Globus pallidus (tissue), 1 donor: ENCODE results near the gene MUC7.
"Not testable (repeated sequence)": the region's sequence is repeated elsewhere in the genome, so short reads cannot be mapped to it uniquely, and the experiment has no call there.

Source experiments
- DNase-seq: peaks from one replicate; pipeline ENCODE4 v3.0.0-alpha.2; 2015; ENCODE audit warnings: low spot score

Gene MUC7

GRCh38 chr4:70471897-70472296 lies at the start of gene MUC7:
Gene MUC7, plus strand, starts transcription at chr4:70472197. Its CDS starts 1,825 bp downstream, at chr4:70474022.
- no peak for DNase-seq

GRCh38 chr4:70425306-70425705 lies 46.7 kb upstream of the MUC7 start:
- no peak for DNase-seq

GRCh38 chr4:70426789-70427188 lies 45.2 kb upstream of the MUC7 start:
- no peak for DNase-seq

- DNase-seq = no peak
Observed at GRCh38 chr4:70437197-70437596, 34.8 kb upstream of the MUC7 start.

GRCh38 chr4:70442474-70442873 lies 29.5 kb upstream of the MUC7 start:
- no peak for DNase-seq

GRCh38 chr4:70443329-70443728 lies 28.7 kb upstream of the MUC7 start:
- no peak for DNase-seq

- DNase-seq = no peak
Observed at GRCh38 chr4:70449220-70449619, 22.8 kb upstream of the MUC7 start.

GRCh38 chr4:70452946-70453345 lies 19.1 kb upstream of the MUC7 start:
- DNase-seq = no peak

- DNase-seq = no peak
Observed at GRCh38 chr4:70463335-70463734, 8.7 kb upstream of the MUC7 start.

GRCh38 chr4:70473679-70474078 lies 1.7 kb downstream of the MUC7 start:
- DNase-seq = no peak

GRCh38 chr4:70488748-70489147 lies 16.8 kb downstream of the MUC7 start:
- no peak for DNase-seq

GRCh38 chr4:70496231-70496630 lies 24.2 kb downstream of the MUC7 start:
- DNase-seq = peak; percentile 55

- not testable (repeated sequence) for DNase-seq
Observed at GRCh38 chr4:70501838-70502237, 29.8 kb downstream of the MUC7 start.

- DNase-seq = no peak
Observed at GRCh38 chr4:70504733-70505132, 32.7 kb downstream of the MUC7 start.

- DNase-seq = peak; percentile 46
Observed at GRCh38 chr4:70505151-70505748, 33.3 kb downstream of the MUC7 start.

GRCh38 chr4:70508801-70509200 lies 36.8 kb downstream of the MUC7 start:
- DNase-seq = no peak

GRCh38 chr4:70511365-70511764 lies 39.4 kb downstream of the MUC7 start:
- no peak for DNase-seq

- no peak for DNase-seq
Observed at GRCh38 chr4:70515367-70516250, 43.6 kb downstream of the MUC7 start.

- DNase-seq = no peak
Observed at GRCh38 chr4:70518269-70518668, 46.3 kb downstream of the MUC7 start, which contains the start of gene AMTN. Gene AMTN, plus strand, starts transcription at chr4:70518569. Its CDS starts 209 bp downstream, at chr4:70518778.

GRCh38 chr4:70518716-70519115 lies 46.7 kb downstream of the MUC7 start:
- no peak for DNase-seq

- DNase-seq = no peak
Observed at GRCh38 chr4:70522626-70523025, 50.6 kb downstream of the MUC7 start.

GRCh38 chr4:70530997-70531396 lies 59.0 kb downstream of the MUC7 start:
- DNase-seq = no peak

GRCh38 chr4:70531981-70532380 lies 60.0 kb downstream of the MUC7 start:
- DNase-seq = no peak
